Sciatic nerve (tissue), 2 donors: ENCODE measurements around the gene SSR1. TPM values are rescaled to one million over a fixed set of nuclear protein-coding genes. Genes with fewer than 3 reads are reported as not detected.

Experiments
- ATAC-seq: fragments of 200-7000 bp; cut with Tn5 transposase; one replicate; pipeline ENCODE4 v1.9.1; 2020; ENCODE audit warnings: mild to moderate bottlenecking, moderate library complexity
- DNase-seq: peaks from one replicate; pipeline ENCODE4 v3.0.0-alpha.2; 2020; ENCODE audit warnings: low spot score
- intact Hi-C: fragments of 100-400 bp; cut with DNase I; formaldehyde crosslinking; loops from one replicate; pipeline ENCODE4 v1.14.2; 2022
- total RNA-seq: library from RNA; stranded (reverse); fragmentation: NEBNext Ultra II Directional; extraction: Animal tissue kit (Norgen Biotek cat#: 25700); gene quantifications from one replicate; pipeline ENCODE4 v1.2.1, GENCODE V29; 2021
- donor health status: DM: no; HTN: no; CAD: no.
- donor health status: DM: no; HTN: no; CAD: no.

The SSR1 gene
- total RNA-seq, 1 donor from 2014 or later, result 118 TPM

DNA sequence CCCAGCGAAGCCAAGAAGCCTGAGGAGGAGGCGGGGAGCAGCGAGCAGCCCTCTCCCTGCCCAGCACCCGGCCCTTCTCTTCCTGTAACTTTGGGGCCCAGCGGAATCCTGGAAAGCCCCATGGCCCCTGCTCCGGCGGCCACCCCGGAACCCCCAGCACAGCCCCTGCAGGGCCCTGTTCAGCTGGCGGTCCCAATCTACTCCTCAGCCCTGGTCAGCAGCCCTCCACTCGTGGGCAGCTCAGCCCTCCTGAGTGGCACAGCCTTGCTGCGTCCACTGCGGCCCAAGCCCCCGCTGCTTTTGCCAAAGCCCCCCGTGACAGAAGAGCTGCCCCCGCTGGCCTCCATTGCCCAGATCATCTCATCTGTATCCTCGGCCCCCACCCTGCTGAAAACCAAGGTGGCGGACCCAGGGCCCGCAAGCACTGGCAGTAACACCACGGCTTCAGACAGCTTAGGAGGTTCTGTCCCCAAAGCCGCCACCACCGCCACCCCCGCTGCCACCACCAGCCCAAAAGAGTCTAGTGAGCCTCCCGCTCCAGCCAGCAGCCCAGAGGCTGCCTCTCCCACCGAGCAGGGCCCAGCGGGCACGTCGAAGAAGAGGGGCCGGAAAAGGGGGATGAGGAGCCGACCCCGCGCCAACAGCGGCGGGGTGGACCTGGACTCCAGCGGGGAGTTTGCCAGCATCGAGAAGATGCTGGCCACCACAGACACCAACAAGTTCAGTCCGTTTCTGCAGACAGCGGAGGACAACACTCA is 81.9 kb downstream of the SSR1 start:
- no peak for ATAC-seq
- intact Hi-C loops, result loop anchor here (10.0 kb wide), 1 partner anchor 76 kb away; no protein-coding TSS in a partner anchor
- DNase-seq, result peak; percentile 52

GRCh38 chr6:7230327-7230691 is 82.7 kb downstream of the SSR1 start:
- ATAC-seq, result no peak
- intact Hi-C loops, result loop anchor here (10.0 kb wide), 1 partner anchor 76 kb away; no protein-coding TSS in a partner anchor
- DNase-seq, result no peak

- no peak for DNase-seq
- intact Hi-C loops, result loop anchor here (10.0 kb wide), 1 partner anchor 75 kb away; no protein-coding TSS in a partner anchor
- peak; percentile 33 for ATAC-seq
Observed at GRCh38 chr6:7229376-7230326, 83.3 kb downstream of the SSR1 start.

- DNase-seq, result no peak
- no peak for ATAC-seq
- intact Hi-C loops, result no loop called here
Observed at GRCh38 chr6:7228662-7229375, 84.2 kb downstream of the SSR1 start.

- no peak for DNase-seq
- intact Hi-C loops, result no loop called here
- no peak for ATAC-seq
Observed at GRCh38 chr6:7224731-7225130, 88.3 kb downstream of the SSR1 start.

GRCh38 chr6:7222197-7222596 is 90.8 kb downstream of the SSR1 start:
- no peak for DNase-seq
- no peak for ATAC-seq
- intact Hi-C loops, result no loop called here

DNA sequence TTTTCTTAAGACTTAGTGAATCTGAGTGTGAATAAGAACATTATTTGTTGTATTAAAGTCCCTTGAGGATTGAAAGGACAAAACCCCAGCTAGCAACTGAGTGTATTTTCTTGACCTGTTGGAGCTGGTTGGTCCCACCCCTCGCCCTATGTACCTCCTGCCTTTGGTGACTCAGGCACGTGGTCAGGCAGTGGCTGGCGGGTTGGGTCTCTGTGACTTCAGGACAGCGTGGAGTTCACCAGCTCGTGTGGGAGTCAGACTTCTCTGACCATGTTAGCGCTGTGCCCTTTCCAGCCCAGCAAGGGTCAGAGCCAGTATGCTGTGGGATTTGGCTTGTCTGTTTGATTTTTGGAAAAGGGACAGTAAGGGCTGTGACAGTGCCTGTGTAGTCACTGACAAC is 93.7 kb downstream of the SSR1 start:
- peak; percentile 78 for ATAC-seq
- intact Hi-C loops, result no loop called here

DNA sequence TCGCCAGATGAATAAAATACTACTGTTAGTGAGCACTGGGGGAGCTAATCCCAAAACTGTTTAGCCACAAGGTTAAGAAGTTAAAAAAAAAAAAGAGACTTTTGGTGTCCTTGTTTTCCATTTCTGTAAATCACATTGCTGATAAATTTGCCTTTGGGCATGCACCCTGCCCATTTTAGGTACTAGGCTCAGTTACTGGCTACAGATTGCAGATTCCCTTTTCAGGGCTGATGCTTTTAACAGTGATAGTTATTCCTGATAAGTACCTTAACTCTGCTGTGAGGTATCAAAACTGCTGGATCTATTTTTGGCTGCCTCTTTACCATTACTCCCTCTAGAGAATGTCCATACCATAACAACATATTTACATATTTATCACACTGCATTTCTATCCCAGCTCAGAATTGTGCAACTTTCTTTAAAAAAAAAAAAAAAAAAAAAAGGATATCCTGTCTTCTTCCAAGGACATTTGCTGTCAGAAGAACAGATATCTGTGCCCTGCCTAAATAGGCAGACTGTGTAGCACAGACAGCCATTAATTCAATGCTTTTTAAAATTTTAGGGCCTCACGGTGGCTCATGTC is 94.5 kb downstream of the SSR1 start:
- ATAC-seq (no peak), DNase-seq (no peak)
- intact Hi-C loops, result no loop called here

More for the DNA sequence above, 93.7 kb downstream of the SSR1 start:
- no peak for DNase-seq

Other genes with a start within 250 kb of the SSR1 start
- 50.6 TPM for gene RREB1, start 205.2 kb downstream of the SSR1 start, total RNA-seq
- not detected for gene CAGE1, start 76.5 kb upstream of the SSR1 start, total RNA-seq
- 21.2 TPM for gene RIOK1, start 76.6 kb upstream of the SSR1 start, total RNA-seq
- gene DSP, start 228.5 kb upstream of the SSR1 start, total RNA-seq, result 7.2 TPM